HL-60/S4 (cell line): ENCODE data around the gene CDRT15.
"Not testable (repeated sequence)": the region's sequence is repeated elsewhere in the genome, so short reads cannot be mapped to it uniquely, and the experiment has no call there.

Experiments
- in situ Hi-C: fragments of 300-500 bp; cut with MboI; formaldehyde crosslinking; loops from 2 replicates; pipeline ENCODE4 v1.14.3; 2022; ENCODE audit warnings: low sequenced_read_pairs

CDRT15 gene

DNA sequence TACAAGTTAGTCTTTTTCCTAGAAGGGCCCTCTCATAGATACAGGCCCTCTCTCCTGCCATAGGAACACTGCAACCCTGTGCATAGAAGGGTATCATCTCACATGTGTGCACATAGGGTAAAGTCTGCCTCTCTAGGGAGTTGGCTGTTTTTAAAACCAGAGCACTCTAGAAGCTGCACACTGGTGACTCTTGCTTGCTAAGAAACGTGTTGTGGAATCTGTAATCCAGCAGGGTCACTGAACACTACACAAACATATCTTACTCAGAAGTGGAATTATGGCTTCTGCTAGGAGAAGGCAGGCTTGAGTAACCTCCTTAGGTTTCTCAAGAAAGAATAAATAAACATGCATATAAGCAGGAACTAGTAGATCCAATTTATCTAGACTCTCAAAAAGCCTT, 45.9 kb downstream of the CDRT15 start:
- in situ Hi-C loops = not testable (repeated sequence)

DNA sequence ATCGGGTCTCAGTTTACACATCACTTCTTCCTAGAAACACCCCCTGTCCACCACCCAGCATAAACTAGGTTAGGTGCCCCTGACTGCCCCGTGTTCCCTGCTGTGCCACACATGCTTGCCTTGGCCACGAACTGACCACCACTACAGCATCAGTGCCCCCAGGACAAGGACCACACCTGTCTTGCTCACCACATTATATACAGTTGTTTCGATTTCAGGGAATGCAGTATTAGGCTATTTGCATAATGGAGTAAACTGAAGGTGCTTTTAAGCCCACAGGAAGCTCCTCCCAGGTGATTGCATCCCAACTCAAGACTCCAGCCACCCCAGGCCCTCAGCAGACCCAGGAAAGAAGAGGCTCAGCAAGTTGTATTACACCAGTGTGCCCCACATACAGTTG, 50.2 kb downstream of the CDRT15 start:
- in situ Hi-C loops = not testable (repeated sequence)
